HG02981 (cell line): ENCODE measurements around the gene STARD3.
A peak's percentile ranks its signal among the peaks of the same experiment; 100 is the strongest.
"Not testable (repeated sequence)": the region's sequence is repeated elsewhere in the genome, so short reads cannot be mapped to it uniquely, and the experiment has no call there.

ENCODE experiments used
- ATAC-seq: cut with Tn5 transposase; IDR thresholded peaks from one replicate; pipeline ENCODE4 v1.9.1; 2021; ENCODE audit warnings: mild to moderate bottlenecking, moderate library complexity; ENCODE audit not compliant: unreplicated experiment

Gene STARD3

DNA sequence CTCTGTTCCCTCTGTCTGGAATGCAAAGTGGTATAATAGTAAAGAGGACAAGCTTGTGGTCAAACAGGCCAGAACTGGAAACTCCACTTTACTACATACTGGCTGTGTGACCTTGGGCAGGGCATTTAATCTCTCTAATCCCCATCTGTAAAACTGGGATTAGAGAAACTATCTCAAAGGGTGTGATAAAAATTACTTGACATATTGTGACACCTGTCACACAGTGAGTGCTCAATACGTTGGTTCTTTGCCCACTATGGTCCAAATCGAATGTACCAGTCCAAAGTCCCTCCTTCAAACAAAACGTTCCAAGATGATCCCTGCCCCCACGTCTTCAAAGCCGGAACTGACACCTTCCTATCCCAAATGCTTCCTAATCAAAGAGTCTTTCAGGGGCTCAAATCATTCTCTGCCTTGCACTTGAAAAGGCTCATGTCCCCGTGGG, 50.2 kb downstream of the STARD3 start:
- ATAC-seq = no peak

DNA sequence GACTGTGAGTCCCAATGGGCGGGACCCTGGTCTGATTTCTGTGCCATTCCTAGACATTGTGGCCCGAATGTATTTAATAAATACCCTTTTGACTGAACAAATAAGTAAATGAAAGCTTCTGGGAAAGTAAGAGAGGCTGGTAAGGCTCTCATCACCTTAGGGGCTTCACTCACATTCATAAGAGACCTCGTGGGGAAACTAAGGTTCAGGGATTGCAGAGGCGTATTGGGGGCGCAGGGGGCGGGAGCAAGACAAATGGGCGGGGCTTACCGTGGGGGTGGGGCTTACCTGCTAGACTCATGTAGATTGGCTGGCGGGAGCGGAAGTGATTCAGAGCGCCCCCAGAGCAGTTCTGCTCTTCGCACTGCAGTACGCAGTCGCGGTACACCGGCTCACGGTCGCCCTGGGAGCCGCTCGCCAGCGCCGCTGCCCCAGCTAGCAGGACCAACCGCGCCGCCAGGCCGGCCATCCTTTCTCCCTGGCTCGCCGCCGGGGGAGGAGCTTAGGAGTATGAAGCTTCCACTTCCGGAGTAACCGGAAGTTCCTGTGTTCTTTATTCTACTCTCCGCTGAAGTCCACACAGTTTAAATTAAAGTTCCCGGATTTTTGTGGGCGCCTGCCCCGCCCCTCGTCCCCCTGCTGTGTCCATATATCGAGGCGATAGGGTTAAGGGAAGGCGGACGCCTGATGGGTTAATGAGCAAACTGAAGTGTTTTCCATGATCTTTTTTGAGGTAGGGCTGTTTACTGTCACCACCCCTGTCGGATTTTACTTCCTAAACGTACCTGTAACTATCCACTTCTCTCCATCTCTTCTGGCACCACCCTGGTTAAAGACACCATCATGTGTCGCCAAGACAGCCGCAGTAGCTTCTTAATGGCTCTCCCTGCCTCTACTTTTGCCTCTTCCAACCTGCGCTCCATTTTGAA, 50.9 kb downstream of the STARD3 start, which contains the start of gene PGAP3:
Gene PGAP3 (minus strand): TSS at position 512 of the 929 bp plus-strand sequence. CDS start 43 bp downstream, at position 469.
- ATAC-seq = peak; percentile 87

DNA sequence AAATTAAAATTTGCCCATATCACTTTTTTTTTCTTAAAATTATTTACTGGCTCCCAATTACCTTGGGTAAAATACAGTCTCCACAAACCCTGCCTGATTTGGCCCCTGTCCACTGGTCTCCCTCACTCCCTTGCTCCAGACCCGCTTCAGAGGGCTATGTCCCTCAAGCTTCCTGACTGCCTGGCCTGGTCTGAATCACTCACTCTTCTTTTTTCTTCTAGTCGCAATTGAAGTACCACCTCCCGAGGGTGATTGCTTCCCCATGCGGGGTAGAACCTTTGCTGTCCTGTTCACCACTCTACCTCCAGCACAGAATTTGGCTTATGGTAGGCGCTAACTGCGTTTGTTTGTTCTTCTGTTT, 51.5 kb downstream of the STARD3 start:
- no peak for ATAC-seq

DNA sequence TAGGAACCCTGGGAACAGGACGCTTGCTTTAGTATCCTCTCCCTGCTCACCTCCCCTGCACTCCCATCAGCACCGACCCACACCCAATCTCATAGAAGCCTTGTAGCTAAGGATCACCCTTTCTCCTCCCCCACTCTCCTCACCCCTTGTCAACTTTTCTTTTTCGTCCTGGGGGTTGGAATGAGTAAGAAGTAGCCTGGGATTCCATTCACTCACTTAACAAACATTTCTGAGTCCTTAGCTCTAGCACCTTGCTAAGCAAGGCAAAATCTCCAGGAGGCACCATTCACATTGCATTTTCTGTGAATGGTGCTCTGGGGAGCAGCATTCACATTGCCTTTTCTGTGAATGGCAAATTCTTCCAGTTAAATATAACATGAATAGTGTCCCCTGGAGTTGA, 52.0 kb downstream of the STARD3 start:
- no peak for ATAC-seq

DNA sequence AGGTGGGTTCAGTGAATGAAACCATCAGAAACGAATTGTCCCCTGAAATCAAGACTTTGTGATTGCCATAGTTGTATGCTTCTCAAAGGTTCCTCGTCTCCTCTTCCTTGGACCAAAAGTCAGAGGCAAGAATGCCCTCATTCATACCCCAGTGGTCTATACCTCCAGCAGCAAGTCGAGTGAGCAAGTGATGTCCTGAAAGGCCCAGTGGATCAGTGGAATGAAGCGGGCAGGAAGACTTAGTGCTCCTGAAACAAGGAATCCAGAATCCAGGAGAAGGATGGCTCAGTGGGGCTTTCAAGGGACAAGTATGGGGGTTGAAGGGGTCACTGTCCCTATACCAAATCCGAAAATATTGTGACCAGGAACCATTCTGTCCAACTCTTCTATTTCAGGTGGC, 57.6 kb downstream of the STARD3 start:
- ATAC-seq = no peak

DNA sequence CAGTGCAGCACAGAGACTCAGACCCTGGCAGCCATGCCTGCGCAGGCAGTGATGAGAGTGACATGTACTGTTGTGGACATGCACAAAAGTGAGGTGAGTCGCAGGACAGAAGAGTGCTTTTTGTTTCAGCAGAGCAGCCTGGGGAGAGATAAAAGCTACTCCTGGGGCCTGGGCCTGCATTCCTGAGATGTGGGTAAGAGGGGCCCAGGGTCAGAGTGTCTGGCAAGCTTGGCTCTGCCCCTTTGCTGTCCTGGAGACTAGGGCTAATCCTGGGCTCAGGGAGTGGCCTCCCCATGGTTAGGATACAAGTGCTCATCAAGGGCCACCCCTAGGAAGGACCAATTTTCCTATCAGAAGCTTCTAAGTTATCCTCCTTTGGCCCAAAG, 58.1 kb downstream of the STARD3 start:
- ATAC-seq = no peak

DNA sequence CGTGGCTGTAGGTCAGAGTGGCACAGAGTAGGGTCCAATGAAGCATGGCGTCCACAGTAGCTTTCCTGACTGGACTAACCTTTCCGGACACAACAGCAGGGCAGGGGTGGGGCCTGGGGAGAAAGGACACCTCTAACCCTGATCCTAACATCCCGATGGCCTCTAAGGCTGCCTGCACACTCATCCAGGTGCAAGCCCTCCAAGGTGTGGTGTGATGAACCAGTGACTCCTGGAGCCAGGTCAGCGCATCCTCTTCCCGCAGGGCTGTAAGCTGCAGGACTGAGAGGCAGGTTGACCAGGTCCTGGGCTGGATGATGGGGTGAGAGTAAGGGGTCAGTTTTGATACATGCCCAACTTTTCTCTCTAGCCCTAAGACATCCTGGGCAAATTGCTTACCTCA, 59.8 kb downstream of the STARD3 start:
- no peak for ATAC-seq

DNA sequence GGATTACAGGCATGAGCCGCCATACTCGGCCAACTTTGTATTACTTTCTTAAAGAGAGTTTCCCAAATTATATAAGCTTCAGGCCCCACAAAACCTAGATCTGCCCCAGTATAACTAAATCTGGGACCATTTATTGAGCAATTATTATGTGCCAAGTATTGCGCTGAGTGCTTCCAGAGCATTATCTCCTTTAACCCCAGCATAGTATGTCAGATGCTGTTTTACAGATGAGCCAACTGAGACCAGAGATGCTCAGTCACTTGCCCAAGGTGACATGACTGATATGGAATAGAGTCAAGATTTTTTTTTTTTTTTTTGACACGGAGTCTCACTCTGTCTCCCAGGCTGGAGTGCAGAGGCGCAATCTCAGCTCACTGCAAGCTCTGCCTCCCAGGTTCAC, 61.0 kb downstream of the STARD3 start:
- ATAC-seq = no peak

DNA sequence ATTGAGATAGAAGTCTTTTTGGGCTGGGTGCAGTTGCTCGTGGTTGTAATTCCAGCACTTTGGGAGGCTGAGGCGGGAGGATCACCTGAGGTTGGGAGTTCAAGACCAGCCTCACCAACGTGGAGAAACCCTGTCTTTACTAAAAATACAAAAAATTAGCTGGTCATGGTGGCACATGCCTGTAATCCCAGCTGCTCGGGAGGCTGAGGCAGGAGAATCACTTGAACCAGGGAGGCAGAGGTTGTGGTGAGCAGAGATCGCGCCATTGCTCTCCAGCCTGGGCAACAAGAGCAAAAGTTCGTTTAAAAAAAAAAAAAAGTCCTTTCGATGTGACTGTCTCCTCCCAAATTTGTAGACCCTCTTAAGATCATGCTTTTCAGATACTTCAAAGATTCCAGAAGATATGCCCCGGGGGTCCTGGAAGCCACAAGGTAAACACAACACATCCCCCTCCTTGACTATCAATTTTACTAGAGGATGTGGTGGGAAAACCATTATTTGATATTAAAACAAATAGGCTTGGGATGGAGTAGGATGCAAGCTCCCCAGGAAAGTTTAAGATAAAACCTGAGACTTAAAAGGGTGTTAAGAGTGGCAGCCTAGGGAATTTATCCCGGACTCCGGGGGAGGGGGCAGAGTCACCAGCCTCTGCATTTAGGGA, 62.3 kb downstream of the STARD3 start:
- not testable (repeated sequence) for ATAC-seq

DNA sequence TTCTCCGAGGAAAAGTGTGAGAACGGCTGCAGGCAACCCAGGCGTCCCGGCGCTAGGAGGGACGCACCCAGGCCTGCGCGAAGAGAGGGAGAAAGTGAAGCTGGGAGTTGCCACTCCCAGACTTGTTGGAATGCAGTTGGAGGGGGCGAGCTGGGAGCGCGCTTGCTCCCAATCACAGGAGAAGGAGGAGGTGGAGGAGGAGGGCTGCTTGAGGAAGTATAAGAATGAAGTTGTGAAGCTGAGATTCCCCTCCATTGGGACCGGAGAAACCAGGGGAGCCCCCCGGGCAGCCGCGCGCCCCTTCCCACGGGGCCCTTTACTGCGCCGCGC, 62.8 kb downstream of the STARD3 start, which contains the start of gene ERBB2:
Gene ERBB2 (plus strand): TSS at position 247 of the 330 bp plus-strand sequence. CDS start 175 bp downstream, outside the sequence.
- no peak for ATAC-seq

DNA sequence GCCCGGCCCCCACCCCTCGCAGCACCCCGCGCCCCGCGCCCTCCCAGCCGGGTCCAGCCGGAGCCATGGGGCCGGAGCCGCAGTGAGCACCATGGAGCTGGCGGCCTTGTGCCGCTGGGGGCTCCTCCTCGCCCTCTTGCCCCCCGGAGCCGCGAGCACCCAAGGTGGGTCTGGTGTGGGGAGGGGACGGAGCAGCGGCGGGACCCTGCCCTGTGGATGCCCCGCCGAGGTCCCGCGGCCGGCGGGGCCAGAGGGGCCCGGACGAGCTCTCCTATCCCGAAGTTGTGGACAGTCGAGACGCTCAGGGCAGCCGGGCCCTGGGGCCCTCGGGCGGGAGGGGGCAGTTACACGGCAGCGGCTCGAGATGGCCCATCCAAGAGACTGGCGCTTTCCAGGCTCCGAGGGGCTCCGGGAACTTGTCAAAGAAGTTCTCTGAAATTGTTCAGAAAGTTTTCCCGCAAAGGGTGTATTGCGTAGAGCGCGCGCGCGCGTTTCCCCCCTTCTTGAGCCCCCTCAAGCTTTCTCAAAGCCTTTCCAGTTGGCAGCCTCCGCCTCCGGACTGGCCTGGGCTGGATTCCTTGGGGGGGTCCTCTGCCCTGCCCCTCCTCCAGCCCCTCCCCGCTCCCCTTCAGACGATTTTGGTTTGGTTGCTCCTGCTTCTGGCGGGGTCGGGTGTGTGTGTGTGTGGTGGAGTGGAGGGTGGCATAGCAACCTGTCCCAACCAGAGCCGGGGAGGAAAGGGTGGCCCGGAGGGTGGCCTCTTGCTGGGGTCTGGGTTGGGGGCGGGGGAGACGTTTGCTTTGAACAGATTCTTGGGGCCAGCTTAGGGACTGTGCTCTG, 63.4 kb downstream of the STARD3 start:
- ATAC-seq = no peak

DNA sequence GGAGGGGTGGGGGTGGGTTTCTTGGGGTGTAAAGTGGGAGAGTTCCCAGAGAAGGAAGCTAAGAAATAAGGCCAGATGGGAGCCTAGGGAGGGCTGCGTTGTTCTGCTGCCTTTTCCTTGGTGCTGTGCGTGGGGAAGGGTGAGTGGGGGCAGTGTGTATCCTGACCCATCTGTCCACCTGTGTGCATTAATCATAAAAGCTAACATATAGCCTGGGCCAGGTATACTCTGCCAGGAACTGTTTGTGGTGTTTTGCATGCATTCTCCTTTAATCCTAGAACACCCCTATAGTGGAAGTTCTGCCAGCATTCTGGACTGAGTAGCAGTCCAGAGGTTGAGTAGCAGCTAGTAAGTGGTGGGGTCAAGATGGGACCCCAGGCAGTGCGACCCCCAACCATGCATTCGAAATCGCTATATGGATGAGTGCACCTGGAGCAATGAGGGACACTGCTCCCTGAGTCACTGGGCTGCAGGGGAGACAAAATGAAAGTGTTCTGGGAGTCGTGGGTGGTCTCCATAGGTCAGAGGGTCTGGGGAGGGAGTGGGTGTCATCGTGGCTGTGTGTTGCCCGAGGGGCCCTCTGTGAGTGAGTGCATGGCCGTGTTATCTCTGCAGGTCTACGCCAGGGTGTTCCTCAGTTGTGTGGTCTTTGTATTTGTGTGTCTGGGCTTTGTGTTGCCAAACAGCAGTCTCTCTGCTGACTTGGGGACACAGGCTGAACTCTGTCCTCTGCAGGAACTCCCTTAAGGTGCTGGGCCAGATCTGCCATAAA, 64.3 kb downstream of the STARD3 start:
- no peak for ATAC-seq

DNA sequence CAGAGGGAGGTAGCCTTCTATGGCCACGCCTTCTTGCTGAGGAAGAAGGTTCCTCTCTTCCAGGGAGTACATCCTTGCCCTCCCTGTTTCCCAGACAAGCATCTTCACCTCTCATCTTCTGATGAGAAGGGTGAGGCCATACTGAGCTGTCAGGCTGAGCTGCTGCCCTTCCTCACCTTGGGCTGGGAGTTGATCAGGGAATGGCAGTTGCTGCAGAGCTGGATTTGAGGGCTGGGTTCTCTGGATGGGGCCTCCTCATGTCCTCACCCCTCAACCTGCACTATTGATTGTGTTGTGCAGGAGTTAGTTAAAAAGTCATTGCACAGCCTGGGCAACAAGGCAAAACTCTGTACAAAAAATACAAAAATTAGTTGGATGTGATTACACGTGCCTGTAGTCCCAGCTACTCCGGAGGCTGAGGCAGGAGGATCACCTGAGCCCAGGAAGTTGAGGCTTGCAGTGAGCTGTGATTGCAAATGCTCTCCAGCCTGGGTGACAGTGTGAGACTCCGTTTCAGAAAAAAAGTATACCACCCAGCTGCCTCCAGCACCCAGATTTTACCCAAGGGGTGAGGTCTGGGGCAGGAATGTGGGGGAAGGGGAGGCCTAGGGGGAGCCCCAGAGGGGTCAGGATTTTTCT, 65.0 kb downstream of the STARD3 start:
- ATAC-seq = no peak

DNA sequence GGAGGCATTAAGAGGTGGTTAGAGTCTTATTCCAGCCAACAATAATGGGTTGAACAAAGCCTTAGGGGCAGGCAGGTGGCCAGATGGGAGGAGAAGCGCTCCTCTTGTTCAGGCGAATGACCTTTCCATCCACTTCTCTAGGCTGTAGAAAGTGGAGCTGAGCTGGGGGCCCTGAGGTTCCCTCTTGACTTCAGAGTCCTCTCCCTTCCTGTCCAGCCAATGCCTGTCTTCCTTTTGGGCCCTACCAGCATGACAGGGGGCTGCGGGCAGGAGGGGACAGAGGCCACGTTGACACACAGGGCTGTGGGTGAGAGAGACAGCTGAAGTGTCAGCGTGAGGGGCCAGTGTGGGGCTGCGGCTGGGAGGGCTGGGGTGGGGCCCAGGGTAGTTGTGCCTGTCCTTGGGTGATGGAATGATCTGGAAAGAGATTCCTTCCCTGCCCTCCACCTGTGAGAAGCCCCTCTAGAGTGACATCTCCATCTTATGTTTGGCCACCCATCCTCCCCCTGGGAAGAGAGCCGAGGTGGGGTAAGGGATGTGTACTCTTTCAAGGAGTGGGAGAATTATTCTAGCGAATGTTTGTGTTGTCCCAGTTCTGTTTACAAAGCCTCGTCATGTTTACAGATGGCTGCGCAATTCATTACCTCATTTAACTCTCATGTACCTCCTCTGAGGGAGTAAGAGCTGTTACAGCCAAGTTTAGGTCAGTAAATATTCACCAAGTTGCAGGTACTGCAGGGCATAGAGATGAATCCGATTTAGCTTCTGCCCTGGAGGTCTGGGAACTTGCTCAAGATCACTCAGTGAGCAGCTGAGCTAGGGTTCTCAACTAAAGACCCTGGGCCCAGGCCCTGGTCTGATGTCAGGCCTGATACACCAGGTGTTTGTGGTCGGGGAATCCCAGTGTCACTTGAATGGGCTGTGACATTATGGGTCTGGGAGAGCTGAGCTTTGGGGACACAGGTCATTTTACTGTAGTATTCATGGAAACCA, 66.3 kb downstream of the STARD3 start:
- no peak for ATAC-seq

DNA sequence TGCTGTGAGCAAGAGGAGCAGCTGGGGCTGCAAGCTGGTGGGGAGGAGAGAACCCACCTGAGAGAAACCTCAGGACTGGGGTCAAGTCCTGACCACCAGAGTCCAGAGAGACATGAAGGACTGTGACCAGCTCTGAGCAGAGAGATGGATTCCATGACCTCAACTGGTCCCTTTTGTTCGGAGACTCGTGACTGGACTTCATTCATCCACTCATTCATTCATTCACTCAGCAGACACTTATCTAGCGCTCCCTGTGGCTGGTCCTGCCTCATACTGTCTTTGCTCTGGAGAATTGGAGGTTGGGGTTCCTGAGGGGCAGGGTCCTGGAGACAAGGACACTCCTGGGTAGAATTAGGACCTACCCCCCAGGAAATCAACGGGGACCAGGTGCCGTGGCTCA, 67.0 kb downstream of the STARD3 start:
- no peak for ATAC-seq

DNA sequence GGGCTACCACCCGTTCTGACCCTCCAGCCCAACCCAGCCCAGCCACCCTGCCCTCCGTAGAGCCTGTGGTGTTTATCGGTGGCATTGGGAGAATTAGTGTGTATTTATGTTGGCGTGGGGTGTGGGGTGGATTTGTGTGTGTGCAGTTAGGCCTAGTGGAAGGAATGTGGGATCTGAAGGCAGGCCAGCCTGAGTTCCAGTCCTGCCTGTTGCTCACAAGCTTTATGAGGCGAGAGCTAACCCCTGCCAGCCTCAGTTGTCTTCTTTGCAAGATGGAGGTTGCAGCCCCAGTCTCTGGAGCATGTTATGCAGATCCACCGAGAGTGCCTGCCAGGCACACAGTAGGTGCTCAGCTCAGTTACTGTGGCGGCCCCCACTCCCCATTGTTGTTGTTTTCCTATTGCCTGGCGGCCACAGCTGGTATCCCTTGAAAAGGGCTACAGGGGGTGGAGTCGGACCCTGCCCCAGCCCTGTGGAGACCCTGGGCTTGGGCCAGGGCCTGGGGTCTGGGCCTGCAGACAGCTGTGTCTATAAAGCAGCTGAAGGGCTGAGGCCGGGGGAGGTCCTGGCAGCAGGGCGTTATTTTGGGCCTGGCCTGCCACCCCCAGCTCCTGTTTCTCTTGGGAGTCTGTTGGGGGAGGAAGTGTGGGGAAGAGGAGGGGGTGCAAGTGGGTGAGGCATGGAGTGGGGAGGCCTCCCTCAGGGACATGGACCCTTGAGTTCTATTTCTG, 68.0 kb downstream of the STARD3 start:
- no peak for ATAC-seq

DNA sequence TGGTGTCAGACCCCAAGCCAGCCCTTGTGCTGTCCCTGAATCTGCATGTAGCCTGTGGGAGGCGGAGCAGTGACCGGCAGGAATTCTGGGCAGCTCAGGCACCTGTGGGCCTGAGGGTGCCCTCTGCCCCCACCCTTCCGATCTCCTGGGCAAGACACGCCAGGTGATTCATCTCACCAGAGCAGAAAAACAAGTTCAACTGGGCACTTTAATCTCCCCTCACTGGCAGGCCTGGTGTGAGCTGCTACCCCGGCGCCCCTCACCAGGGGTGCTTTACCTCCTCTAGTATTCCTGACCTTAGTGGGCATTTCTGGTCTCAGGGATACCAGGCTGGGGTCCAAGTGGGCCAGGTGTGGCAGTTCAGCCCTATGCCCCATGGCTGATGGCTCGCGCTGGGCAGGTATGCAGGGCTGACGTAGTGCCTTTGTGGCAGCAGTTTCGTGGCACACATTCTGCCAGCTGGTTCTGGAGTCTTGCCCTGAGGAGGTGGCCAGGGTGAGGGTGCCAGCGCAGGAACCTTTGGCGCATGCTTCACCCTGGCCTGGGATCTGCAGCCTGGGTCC, 68.9 kb downstream of the STARD3 start:
- no peak for ATAC-seq

DNA sequence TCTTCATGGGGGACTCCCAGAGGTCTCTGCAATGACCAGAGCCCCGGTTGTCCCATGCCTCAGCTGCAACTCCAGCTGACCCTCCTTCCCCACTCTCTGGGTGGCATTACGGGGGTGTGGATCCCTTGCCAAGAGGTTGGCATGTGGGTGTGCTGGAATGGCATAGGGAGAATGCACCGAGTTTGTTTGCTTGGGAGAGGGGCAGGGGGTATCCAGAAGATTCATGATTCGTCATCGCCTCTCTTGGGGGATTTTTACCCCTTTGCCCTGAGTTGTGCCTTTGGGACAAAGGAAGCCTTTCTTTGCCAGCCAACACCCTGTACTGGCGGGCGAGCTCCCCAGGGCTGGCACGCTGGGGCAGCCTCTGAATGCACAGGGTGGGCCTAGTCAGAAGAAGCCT, 69.4 kb downstream of the STARD3 start:
- ATAC-seq = no peak
